ENCODE data around the gene SLC25A15.
A peak's percentile ranks its signal among the peaks of the same experiment; 100 is the strongest.
"Not testable (repeated sequence)": the region's sequence is repeated elsewhere in the genome, so short reads cannot be mapped to it uniquely, and the experiment has no call there.

Gene SLC25A15

DNA sequence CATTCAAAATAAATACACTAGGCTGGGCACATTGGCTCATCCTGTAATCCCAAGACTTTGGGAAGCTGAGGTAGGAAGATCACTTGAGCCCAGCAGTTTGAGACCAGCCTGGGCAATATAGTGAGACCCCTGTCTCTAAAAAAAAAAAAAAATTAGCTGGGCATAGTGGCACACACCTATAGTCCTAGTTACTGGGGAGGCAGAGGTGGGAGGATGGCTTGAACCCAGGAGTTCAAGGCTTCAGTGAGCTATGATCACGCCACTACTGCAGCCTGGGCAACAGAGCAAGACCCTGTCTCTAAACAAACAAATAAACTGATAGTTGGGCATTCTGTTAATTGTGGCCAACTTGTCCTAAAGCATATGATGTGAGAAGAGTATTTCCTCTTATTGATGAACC is 6.4 kb upstream of the SLC25A15 start:
- not testable (repeated sequence) for DNase-seq

GRCh38 chr13:40784540-40784939 is 4.9 kb upstream of the SLC25A15 start:
- DNase-seq, result no peak

GRCh38 chr13:40786568-40786996 is 2.8 kb upstream of the SLC25A15 start:
- no peak for DNase-seq

DNA sequence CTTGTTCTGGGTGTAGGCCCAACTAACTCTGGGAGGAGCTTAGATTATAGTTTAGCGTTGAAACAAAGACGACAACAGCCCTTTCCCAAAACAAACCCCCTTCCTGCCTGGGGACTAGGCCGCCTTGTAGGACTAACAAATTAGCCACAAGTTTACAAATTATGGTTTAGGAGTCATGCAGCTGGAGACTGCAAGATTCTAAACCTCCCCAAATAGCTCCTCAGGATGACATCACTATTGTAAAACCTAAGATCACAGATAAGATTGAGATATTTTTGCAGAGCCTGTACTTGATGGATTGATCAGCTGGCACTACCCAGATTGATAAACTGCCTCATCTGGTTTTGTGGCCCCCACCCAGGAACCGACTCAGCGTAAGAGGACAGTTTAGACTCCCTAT is 2.3 kb upstream of the SLC25A15 start:
- DNase-seq, result no peak

DNA sequence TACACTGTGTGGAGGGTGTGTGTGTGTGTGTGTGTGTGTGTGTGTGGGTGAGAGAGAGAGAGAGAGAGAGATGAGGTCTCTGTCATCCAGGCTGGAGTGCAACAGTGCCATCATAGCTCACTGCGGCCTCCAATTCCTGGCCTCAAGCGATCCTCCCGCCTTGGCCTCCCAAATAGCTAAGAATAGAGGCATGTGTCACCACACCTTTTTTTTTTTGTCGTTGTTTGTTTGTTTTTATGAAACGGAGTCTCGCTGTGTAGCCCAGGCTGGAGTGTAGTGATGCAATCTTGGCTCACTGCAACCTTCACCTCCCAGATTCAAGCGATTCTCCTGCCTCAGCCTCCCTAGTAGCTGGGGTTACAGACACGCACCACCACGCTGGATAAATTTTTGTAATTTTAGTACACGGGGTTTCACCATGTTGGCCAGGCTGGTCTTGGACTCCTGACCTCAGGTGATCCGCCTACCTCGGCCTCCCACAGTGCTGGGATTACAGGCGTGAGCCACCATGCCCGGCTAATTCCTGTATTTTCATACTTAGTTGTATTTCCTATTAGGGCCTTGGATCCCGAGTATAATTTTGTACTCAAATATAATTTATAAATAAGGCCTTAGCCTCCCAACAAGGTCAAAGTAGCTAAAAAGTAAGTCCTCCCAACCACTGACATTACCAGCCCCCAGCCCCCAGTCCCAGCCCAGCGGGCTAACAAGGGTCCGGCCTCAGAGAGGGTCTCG is 704 bp upstream of the SLC25A15 start:
- DNase-seq, result not testable (repeated sequence)

- no peak for DNase-seq
Observed at GRCh38 chr13:40790154-40790616, 774 bp downstream of the SLC25A15 start.

- no peak for DNase-seq
Observed at GRCh38 chr13:40792284-40793051, 3.1 kb downstream of the SLC25A15 start.

GRCh38 chr13:40793339-40793738 is 3.9 kb downstream of the SLC25A15 start:
- DNase-seq, result no peak

DNA sequence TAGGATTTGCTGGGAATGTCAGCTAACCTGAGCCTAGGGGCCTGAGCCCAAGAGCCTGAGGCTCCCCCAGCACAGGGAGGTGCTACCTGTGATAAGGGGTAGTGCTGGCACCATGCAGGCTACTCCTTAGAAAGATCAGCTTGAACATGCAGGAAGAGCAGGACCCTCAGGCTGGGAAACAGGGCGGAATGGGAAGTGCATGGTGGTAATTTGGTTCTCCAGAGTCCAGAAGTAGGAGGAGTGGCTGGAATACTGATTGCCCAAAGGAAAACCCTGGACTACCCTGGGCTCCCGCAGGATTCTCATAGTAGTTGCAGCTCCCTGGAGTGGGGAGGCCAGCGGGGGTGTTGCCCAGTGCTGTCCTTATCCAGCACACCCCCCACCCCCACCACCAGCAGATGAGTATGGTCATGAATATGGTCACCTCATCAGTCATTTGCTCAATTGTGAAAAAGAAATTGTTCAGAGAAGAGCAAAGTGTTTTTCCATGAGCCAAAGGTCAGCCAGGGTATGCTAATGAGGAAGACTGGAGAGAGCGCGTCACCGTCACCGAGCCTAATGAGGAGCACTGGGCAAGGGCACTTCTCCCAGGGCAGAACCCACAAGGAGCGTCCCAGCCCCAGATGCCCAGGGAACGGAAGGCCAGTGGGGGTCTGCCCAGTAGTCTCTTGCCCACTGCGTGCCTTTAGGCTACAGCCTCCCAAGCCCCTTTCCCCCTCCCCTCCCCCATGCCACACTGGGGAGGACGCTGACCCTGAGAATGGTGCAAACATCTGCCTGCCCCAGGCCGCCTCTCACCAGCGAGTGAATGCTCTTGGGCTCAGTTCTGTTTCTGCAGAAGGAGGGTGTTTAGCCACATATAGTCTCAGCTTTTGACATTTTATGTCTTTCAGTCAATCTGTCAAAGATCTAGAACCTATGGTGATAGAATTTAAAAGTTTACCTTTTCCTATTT is 5.3 kb downstream of the SLC25A15 start:
- no peak for DNase-seq

DNA sequence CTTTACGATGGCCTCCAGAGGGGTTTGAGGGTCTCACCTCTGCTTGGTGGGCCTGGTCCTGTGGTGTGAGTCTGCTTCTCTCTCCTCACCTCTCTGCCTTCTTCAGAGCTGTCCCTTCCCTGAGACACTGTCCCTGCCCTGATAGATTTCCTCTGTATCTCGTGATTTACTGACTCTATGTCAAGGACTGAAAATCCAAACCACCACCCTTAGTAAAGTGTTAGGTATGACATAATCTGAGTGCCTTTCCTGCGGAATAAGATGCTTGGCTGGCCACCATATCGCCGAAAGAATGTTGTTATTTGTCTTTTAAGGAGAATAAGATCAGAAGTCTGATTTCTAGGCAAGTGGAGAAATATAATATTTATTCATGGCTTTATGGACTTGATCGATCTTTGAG is 7.2 kb downstream of the SLC25A15 start:
- no peak for DNase-seq

GRCh38 chr13:40798380-40798779 is 9.0 kb downstream of the SLC25A15 start:
- DNase-seq, result peak; percentile 90

GRCh38 chr13:40799508-40799907 is 10.1 kb downstream of the SLC25A15 start:
- no peak for DNase-seq

DNA sequence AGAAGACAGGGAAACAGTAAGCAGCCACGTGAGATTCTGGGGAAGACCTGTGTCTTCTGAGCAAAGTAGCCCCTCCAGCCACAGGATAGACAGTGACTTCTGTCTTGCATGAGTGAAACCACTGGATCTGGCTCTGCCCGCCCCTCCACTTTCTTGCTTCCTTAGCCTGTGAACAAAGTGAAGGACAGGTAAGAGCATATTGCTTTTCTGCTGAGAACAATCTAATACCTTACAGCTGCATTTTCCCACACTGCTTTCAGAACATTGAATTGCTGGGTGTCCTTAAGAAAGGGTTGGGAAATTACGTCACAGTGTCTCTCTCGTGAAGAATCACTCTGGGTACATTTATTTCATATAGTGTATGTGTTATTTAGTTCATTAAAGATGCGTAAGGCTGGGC is 11.1 kb downstream of the SLC25A15 start:
- no peak for DNase-seq

GRCh38 chr13:40801255-40802217 is 12.1 kb downstream of the SLC25A15 start:
- no peak for DNase-seq

DNA sequence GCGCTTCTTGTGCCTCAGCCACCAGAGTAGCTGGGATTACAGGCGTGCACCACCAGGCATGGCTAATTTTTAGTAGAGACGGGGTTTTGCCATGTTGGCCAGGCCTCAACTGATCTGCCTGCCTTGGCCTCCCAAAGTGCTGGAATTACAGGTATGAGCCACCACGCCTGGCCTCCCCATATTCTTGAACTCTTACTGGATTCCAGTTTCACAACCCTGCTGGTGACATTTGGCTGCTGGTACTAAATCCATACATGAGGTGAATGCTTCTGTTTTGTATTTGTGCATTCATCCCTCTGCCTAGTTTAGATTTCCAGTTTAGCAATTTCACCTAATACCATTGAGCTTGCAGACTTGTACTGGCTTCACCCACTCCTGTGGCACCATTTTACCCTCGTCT is 13.9 kb downstream of the SLC25A15 start:
- DNase-seq, result no peak

DNA sequence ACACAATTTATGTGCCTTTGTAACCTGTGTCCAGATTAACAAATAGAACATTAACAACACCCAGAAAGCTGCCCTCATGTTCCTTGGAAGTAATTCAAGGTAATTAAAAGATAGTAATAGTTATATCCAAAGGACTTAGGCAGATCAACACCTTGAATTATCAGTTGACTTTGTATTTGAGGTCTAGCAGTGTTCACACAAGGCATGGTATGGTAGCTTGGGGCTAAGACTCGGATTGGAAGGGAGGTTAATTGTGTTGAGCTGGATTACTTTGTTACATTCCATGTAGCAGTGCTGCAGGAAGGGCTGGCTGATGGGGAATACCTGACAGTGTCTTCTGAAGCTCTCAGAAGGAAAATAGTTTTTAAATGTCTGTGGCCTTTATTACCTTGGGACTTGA is 16.8 kb downstream of the SLC25A15 start:
- DNase-seq, result no peak

DNA sequence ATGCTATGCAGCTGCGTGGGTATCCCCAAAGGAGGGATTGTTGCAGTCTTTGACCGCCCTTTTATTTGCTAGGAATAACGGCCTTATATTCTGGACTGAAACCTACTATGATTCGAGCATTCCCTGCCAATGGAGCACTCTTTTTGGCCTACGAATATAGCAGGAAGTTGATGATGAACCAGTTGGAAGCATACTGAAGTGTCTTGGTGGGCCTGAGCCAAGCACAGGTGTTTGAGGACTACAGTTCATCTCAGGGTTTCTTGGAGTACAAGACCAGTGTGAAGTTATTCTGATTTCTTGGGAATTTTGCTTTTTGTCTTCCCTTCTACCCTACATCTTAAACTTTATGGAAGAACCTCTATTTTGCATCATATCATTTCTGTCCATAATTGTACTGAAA is 20.1 kb downstream of the SLC25A15 start:
- DNase-seq, result no peak

DNA sequence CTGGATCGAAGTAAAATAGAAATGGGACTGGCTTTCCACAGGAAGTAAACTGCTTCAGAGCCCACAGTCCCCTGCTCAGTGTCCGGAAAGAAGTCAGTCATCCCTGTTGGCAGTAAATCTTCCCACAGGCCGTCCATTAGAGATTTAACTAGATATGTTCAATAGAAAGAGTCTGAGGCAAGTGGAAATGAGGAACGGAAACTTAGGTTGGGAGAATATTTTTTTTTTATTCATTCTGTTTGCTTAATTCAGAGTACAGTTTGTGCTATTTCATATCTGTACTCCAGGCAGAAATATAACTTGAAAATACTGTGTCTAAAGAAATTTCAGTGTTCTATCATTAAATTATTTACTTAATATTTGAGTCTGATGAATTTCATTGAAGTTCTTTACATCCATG is 22.7 kb downstream of the SLC25A15 start:
- DNase-seq, result no peak

DNA sequence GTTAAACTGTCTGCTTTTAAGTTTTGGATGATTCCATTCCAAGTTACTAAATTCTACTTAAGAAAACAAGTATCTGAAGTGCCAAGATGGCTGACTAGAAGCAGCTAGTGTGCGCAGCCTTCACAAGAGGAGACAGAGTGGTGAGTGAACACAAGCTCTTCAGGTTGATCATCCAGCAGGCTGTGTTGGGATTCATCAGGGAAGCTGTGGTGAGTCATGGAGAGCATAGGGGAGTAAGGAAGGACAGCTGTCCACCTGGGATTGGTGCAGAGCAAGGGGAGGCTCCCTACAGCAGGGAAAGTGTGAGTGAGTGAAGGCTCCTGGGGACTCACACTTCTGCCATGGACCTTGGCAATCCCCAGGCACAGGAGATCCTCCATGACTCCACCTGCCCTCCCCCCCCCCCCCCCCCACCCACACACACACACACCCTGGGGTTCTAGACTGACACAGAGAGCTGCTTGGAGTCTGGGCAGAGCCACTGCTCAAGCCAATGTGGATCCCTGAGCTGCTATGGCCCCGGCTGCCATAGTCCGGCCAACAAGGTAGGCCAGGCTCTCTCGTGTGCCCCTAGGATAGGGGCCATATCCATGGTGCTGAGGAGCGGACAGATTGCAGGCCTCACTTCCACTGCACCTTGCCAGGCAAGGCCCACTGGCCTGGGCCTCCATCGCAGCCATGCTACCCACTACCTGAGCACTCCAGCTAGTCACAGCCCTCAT is 23.5 kb downstream of the SLC25A15 start:
- no peak for DNase-seq

DNA sequence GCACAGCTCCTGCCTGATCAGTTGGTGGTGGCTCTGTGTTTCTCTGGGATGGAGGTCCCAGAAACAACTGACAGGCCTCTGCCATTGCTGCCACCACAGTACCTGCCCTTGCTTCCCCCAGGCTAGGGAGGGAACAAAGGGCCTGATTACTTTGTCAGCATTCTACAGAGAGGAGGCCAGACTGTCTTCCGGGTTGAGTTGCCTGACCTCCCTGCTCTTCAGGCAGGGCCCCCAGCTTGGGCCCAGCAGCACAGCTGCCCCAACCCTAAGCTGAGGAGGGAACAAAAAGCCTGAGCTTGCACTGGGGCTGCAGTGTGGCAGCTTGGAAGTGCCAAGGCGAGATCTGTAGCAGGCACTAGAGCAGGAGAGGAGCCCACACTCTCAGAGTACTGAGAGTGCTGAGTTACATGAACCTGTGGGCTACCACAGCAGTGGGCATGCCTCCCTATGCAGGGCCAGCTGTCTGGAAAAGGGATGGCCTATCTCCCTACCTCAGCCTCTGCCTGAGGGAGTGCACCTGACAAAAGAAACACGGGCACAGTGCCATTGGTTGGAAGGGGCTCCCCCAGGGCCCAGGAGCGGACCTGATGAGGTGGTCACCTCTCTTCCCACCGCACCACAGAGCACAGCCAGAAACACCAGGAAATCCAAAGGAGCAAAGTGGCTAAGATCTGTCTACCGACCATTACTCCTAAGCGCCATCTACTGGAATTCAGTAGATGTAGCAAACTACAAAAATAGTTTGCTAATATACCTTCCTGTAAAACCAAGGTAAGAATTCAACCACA is 24.4 kb downstream of the SLC25A15 start:
- peak; percentile 59 for DNase-seq
